Activated T-helper 9 cell treated with anti-CD3 and anti-CD28 coated beads, Interleukin-2, amount 50 U/mL, for 16 hours (primary cell): ENCODE data around the gene PCDHB8.
"Not testable (repeated sequence)": the region's sequence is repeated elsewhere in the genome, so short reads cannot be mapped to it uniquely, and the experiment has no call there.

ENCODE experiments used
- DNase-seq: peaks from one replicate; pipeline ENCODE4 v3.0.0-alpha.2; 2020; ENCODE audit warnings: low read depth

The PCDHB8 gene

GRCh38 chr5:141184117-141184855 is 6.7 kb downstream of the PCDHB8 start:
- not testable (repeated sequence) for DNase-seq

GRCh38 chr5:141186897-141187512 is 9.4 kb downstream of the PCDHB8 start, which contains the start of gene PCDHB9:
Gene PCDHB9, plus strand, starts transcription at chr5:141187161. Its CDS starts 158 bp downstream, at chr5:141187319.
- DNase-seq = no peak

- DNase-seq = not testable (repeated sequence)
Measured at GRCh38 chr5:141188682-141189081, 11.1 kb downstream of the PCDHB8 start.

- DNase-seq = not testable (repeated sequence)
Measured at GRCh38 chr5:141189131-141189530, 11.5 kb downstream of the PCDHB8 start.

DNA sequence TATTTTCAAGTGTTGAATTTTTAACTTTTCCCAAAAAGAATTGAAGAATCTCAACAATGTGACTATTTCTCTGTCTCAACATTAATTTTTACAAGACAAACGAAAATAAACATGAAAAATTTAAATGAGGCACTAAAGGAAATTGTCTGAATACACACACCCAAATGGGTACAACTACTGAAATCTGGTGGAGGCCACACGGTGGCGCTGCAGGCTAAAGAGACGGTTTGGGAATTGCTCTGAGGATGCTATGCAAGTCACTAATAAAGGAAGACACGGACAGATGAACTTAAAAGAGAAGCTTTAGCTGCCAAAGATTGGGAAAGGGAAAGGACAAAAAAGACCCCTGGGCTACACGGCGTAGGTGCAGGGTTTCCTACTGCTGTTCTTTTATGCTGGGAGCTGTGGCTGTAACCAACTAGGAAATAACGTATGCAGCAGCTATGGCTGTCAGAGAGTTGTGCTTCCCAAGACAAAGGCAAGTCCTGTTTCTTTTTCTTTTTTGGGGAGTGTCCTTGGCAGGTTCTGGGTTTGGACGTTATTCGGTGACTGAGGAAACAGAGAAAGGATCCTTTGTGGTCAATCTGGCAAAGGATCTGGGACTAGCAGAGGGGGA is 14.6 kb downstream of the PCDHB8 start, which contains the start of gene PCDHB10:
PCDHB10 (plus strand) TSS at position 244 of the 616 bp plus-strand sequence; CDS start at position 444, 200 bp downstream.
- DNase-seq = no peak

DNA sequence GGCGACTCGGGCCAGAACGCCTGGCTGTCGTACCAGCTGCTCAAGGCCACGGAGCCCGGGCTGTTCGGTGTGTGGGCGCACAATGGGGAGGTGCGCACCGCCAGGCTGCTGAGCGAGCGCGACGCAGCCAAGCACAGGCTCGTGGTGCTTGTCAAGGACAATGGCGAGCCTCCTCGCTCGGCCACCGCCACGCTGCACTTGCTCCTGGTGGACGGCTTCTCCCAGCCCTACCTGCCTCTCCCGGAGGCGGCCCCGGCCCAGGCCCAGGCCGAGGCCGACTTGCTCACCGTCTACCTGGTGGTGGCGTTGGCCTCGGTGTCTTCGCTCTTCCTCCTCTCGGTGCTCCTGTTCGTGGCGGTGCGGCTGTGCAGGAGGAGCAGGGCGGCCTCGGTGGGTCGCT is 16.7 kb downstream of the PCDHB8 start:
- not testable (repeated sequence) for DNase-seq

GRCh38 chr5:141196363-141196762 is 18.8 kb downstream of the PCDHB8 start:
- DNase-seq = no peak

DNA sequence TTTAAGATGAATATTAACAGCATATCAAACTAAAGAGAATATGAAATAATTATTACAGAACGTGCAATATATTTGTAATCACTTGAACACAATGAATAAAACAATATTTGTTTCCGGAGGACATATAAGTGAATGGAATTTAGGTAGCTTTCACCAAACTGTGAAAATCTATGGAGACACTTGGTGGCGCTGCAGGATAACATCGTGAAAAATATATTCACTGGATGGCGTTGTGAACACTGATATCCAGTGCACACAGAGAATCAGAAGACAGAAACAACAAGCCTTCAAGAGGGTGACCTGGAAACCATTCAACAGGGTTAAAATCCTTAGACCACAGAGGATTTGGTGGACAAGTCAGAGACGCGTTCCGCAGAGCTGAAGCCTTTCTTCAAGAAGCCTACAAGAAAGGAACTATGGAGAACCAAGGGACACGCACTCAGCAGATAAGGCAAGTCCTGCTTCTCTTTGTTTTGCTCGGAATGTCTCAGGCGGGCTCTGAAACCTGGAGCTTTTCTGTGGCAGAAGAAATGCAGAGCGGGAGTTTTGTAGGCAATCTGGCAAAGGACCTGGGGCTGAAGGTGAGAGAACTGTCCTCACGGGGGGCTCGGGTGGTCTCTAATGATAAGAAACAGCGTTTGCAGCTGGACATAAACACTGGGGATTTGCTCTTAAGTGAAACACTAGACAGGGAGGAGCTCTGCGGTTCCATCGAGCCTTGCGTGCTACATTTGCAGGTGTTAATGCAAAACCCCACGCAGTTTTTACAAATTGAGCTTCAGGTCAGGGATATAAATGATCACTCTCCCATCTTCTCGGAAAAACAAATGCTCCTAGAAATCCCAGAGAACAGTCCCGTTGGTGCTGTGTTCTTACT is 22.0 kb downstream of the PCDHB8 start, which contains the start of gene PCDHB11:
PCDHB11 (plus strand) TSS at position 269 of the 877 bp plus-strand sequence; CDS start at position 417, 148 bp downstream.
- no peak for DNase-seq

- DNase-seq = not testable (repeated sequence)
Measured at GRCh38 chr5:141201126-141201525, 23.5 kb downstream of the PCDHB8 start.

DNA sequence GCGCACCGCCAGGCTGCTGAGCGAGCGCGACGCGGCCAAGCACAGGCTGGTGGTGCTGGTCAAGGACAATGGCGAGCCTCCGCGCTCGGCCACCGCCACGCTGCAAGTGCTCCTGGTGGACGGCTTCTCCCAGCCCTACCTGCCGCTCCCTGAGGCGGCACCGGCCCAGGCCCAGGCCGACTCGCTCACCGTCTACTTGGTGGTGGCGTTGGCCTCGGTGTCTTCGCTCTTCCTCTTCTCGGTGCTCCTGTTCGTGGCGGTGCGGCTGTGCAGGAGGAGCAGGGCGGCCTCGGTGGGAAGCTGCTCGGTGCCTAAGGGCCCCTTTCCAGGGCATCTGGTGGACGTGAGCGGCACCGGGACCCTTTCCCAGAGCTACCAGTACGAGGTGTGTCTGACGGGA is 24.1 kb downstream of the PCDHB8 start:
- DNase-seq = not testable (repeated sequence)

DNA sequence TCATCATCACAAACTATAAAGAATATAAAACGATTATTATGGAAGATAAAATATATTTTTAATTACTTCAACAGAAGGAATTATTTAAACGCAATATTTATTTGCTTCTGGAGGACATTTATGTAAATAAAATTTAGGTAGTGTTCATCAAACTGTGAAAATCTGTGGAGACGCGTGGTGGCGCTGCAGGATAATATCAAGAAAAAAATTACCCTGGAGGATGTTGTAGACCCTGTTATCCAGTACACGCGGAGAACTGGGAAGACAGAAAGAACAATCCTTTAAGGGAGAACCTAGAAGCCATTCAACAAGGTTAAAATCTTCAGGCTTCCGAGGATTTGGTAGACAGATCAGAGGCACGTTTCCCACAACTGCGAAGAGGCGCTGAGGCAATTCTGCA is 30.9 kb downstream of the PCDHB8 start, which contains the start of gene PCDHB12:
PCDHB12 (plus strand) TSS at position 242 of the 400 bp plus-strand sequence. CDS start 189 bp downstream, outside the sequence.
- DNase-seq = no peak

GRCh38 chr5:141210281-141210680 is 32.7 kb downstream of the PCDHB8 start:
- not testable (repeated sequence) for DNase-seq

GRCh38 chr5:141210849-141211248 is 33.3 kb downstream of the PCDHB8 start:
- not testable (repeated sequence) for DNase-seq

GRCh38 chr5:141213656-141214339 is 36.2 kb downstream of the PCDHB8 start, which contains the start of gene PCDHB13:
Gene PCDHB13, plus strand, starts transcription at chr5:141213919. Its CDS starts 205 bp downstream, at chr5:141214124.
- not testable (repeated sequence) for DNase-seq

- DNase-seq = not testable (repeated sequence)
Measured at GRCh38 chr5:141214583-141214982, 37.0 kb downstream of the PCDHB8 start.

DNA sequence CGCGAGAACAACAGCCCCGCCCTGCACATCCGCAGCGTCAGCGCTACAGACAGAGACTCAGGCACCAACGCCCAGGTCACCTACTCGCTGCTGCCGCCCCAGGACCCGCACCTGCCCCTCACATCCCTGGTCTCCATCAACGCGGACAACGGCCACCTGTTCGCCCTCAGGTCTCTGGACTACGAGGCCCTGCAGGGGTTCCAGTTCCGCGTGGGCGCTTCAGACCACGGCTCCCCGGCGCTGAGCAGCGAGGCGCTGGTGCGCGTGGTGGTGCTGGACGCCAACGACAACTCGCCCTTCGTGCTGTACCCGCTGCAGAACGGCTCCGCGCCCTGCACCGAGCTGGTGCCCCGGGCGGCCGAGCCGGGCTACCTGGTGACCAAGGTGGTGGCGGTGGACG is 37.9 kb downstream of the PCDHB8 start:
- DNase-seq = not testable (repeated sequence)

DNA sequence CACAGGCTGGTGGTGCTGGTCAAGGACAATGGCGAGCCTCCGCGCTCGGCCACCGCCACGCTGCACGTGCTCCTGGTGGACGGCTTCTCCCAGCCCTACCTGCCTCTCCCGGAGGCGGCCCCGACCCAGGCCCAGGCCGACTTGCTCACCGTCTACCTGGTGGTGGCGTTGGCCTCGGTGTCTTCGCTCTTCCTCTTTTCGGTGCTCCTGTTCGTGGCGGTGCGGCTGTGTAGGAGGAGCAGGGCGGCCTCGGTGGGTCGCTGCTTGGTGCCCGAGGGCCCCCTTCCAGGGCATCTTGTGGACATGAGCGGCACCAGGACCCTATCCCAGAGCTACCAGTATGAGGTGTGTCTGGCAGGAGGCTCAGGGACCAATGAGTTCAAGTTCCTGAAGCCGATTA is 38.4 kb downstream of the PCDHB8 start:
- not testable (repeated sequence) for DNase-seq

DNA sequence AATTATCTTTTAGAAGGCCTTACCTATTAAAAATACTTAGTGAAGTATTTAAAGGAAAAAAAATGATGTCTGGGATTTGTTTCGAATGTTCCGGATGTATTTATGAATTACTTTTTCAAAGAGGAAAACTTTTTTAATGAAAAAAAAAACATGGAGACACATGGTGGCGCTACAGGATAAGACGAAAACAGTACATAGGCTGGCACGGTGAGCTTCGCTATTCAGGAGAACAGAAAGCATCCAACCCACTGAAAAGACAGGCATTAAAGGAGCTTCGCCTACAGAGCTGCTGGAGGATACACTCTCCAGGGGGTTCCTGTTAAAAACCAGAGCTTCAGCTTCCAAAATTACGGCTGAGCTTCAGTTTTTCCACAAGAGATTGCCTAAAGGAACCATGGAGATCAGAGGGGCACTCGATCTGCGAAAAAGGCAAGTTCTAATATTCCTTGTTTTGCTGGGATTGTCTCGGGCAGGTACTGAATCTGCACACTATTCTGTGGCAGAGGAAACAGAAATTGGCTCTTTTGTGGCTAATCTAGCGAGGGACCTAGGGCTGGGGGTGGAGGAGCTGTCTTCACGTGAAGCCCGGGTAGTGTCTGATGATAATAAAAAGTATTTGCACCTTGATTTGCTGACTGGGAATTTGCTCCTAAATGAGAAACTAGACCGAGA is 45.7 kb downstream of the PCDHB8 start, which contains the start of gene PCDHB14:
PCDHB14 (plus strand) TSS at position 232 of the 672 bp plus-strand sequence; CDS start at position 395, 163 bp downstream.
- no peak for DNase-seq

DNA sequence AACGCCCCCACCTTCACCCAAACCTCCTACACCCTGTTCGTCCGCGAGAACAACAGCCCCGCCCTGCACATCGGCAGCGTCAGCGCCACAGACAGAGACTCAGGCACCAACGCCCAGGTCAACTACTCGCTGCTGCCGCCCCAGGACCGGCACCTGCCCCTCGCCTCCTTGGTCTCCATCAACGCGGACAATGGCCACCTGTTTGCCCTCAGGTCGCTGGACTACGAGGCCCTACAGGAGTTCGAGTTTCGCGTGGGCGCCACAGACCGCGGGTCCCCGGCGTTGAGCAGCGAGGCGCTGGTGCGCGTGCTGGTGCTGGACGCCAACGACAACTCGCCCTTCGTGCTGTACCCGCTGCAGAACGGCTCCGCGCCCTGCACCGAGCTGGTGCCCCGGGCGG is 47.3 kb downstream of the PCDHB8 start:
- DNase-seq = not testable (repeated sequence)

GRCh38 chr5:141225421-141225820 is 47.8 kb downstream of the PCDHB8 start:
- not testable (repeated sequence) for DNase-seq
